LNCaP clone FGC (cell line): ENCODE measurements around the gene EREG.
A peak's percentile ranks its signal among the peaks of the same experiment; 100 is the strongest.

Experiments used
- DNase-seq: peaks from one replicate; pipeline ENCODE4 v3.0.0-alpha.2; 2011; ENCODE audit warnings: low read depth
- H3K4me3 ChIP-seq: 2 replicates; pipeline ENCODE4 v1.5.1; 2011; ENCODE audit warnings: mild to moderate bottlenecking, low read depth, low read length, control low read depth
- CTCF ChIP-seq: IDR thresholded peaks from 2 replicates; pipeline ENCODE4 v1.5.1; 2012; ENCODE audit warnings: mild to moderate bottlenecking; ENCODE audit not compliant: control insufficient read depth, insufficient read depth; ENCODE audit errors: extremely low read depth

Gene EREG

GRCh38 chr4:74418063-74418670, 53.2 kb downstream of the EREG start:
- no peak for TF ChIP-seq CTCF
- no peak overlapping the region for H3K4me3 ChIP-seq
- no peak for DNase-seq

DNA sequence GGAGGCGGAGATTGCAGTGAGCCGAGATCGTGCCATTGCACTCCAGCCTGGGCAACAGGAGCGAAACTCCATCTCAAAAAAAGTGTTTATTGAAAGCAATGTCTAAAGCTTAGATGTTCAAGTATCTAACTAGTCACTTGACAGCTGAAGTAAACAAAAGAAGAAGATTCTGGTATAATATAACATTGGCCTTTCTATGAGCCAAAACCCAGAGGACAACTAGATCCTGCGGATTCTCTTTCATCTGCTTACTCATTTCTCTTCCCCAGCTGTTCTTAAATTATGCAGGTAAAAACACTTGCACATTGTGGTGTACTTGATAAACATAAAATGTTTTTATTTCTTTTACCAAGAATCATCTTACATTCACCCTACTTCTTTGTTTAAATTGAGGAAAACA, 55.9 kb downstream of the EREG start:
- DNase-seq = no peak
- no peak overlapping the region for H3K4me3 ChIP-seq
- no peak for TF ChIP-seq CTCF

DNA sequence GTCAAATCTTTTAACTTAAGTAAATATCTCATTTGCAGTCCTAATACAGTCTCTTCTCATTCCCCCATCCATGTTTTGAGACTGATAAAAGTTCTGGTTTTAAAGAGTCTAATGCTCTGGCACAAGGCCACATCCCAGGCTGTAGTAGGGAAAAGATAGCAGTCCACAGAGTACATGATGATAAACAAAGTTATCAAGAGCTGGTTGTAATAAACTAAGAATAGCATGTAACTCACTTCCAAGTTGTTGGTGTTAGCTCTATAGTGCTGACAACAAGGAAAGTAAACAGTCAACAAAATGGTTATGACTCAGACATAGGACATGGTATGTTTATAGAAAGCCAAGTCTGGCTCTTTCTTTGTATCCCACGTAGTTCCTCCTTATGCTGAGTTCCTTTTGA, 58.2 kb downstream of the EREG start:
- no peak overlapping the region for H3K4me3 ChIP-seq
- peak; percentile 23 for DNase-seq
- TF ChIP-seq CTCF = no peak

GRCh38 chr4:74424111-74424510, 59.2 kb downstream of the EREG start:
- no peak for DNase-seq
- no peak overlapping the region for H3K4me3 ChIP-seq
- TF ChIP-seq CTCF = no peak

DNA sequence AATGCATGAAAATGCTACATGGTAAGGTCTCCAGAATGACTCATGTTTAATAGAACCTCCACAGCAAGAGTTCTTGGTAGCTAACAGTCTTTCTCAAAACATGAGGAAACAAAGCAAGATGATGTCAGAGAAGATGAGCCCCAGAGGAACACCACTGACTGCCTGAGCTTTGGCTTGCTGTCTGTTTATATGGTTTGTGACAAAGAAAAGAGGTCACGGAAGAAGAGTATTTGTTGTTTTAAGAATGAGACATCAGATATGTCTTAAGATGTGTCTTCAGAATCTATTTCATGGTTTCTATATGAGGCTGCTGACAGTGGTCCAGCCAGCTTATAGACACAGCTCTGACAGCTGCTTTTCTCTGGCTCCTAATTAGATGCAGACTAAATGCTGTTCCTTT, 61.2 kb downstream of the EREG start:
- DNase-seq = no peak
- no peak for TF ChIP-seq CTCF
- no peak overlapping the region for H3K4me3 ChIP-seq

GRCh38 chr4:74428276-74428675, 63.3 kb downstream of the EREG start:
- no peak overlapping the region for H3K4me3 ChIP-seq
- no peak for TF ChIP-seq CTCF
- no peak for DNase-seq

GRCh38 chr4:74431113-74431826, 66.3 kb downstream of the EREG start:
- TF ChIP-seq CTCF = no peak
- no peak for DNase-seq
- H3K4me3 ChIP-seq = no peak overlapping the region
